Measurements from ENCODE around the gene NUP205.

GRCh38 chr7:135620980-135621850, 63.5 kb downstream of the NUP205 start:
- TF ChIP-seq CTCF (IDR thresholded peaks at IDR 0.05) (peak; percentile 98), EZH2phosphoT487 (IDR thresholded peaks at IDR 0.05) (no peak), EZH2 (IDR thresholded peaks at IDR 0.05) (no peak)

Measured in neural progenitor cell (in vitro differentiated cells).